Right ventricle myocardium inferior (tissue), 1 donor: ENCODE data around the gene LHX6. TPM values are rescaled to one million over a fixed set of nuclear protein-coding genes. Genes with fewer than 3 reads are reported as not detected.
A peak's percentile ranks its signal among the peaks of the same experiment; 100 is the strongest.

Experiments
- ATAC-seq: fragments of 200-7000 bp; cut with Tn5 transposase; one replicate; pipeline ENCODE4 v1.9.1; 2020; ENCODE audit warnings: mild to moderate bottlenecking, moderate library complexity
- DNase-seq: peaks from one replicate; pipeline ENCODE4 v3.0.0; 2021; ENCODE audit errors: missing footprints
- intact Hi-C: fragments of 100-400 bp; cut with DNase I; formaldehyde crosslinking; loops from one replicate; pipeline ENCODE4 v1.11.0; 2022
- long read RNA-seq: library from polyadenylated mRNA; unstranded; transcript quantifications from one replicate; pipeline ENCODE4 v2.0.0, GENCODE V29; 2021
- total RNA-seq: library from RNA; stranded (reverse); fragmentation: NEBNext Ultra II Directional; extraction: Animal tissue kit (Norgen Biotek cat#: 25700); gene quantifications from one replicate; pipeline ENCODE4 v1.2.1, GENCODE V29; 2021
- donor health status: DM: no; HTN: yes; CAD: no; lungs with severe emphysema.

The LHX6 gene
- total RNA-seq = 6.1 TPM
- long read RNA-seq, partial matches to known transcripts = 1 of 3 reads
- long read RNA-seq, other reads (novel, unspliced or antisense) = 1 of 3 reads

- DNase-seq (no peak), ATAC-seq (no peak)
- intact Hi-C loops = loop anchor here (5.0 to 10.0 kb wide), 2 partner anchors 102 to 116 kb away; no protein-coding TSS in a partner anchor
Observed at GRCh38 chr9:122228568-122229484, at the start of gene LHX6. Gene LHX6 (minus strand): TSS chr9:122228957. CDS start chr9:122228740, 217 bp downstream.

- ATAC-seq (no peak), DNase-seq (no peak)
- intact Hi-C loops = no loop called here
Observed at GRCh38 chr9:122277285-122277897, 48.6 kb upstream of the LHX6 start.

GRCh38 chr9:122276096-122276495 is 47.3 kb upstream of the LHX6 start:
- DNase-seq (no peak), ATAC-seq (no peak)
- intact Hi-C loops = no loop called here

GRCh38 chr9:122274055-122274454 is 45.3 kb upstream of the LHX6 start:
- no peak for ATAC-seq
- intact Hi-C loops = no loop called here
- DNase-seq = no peak

GRCh38 chr9:122268041-122268814 is 39.5 kb upstream of the LHX6 start:
- ATAC-seq = no peak
- intact Hi-C loops = loop anchor here (10.0 kb wide), 1 partner anchor 557 kb away; the partner anchor contains the start of gene PDCL
- DNase-seq = no peak

- DNase-seq = no peak
- intact Hi-C loops = loop anchor here (2.0 to 10.0 kb wide), 2 partner anchors 83 to 559 kb away; partner anchors contain the start of gene PDCL
- peak; percentile 2 for ATAC-seq
Observed at GRCh38 chr9:122265149-122265915, 36.6 kb upstream of the LHX6 start.

- DNase-seq (peak; percentile 97), ATAC-seq (peak; percentile 90)
- intact Hi-C loops = loop anchor here (2.0 to 10.0 kb wide), 3 partner anchors 84 to 560 kb away; partner anchors contain the start of genes MORN5, NDUFA8 and PDCL
Observed at GRCh38 chr9:122264360-122265148, 35.8 kb upstream of the LHX6 start, which contains the start of the genes MRRF and RBM18. Gene MRRF (plus strand): TSS chr9:122264882. CDS start chr9:122270892, 6,010 bp downstream. Gene RBM18 (minus strand): TSS chr9:122264840. CDS start chr9:122261492, 3,348 bp downstream.

GRCh38 chr9:122263699-122264349 is 35.1 kb upstream of the LHX6 start:
- ATAC-seq (no peak), DNase-seq (no peak)
- intact Hi-C loops = loop anchor here (2.0 to 10.0 kb wide), 3 partner anchors 85 to 561 kb away; partner anchors contain the start of genes MORN5, NDUFA8 and PDCL

GRCh38 chr9:122262073-122262472 is 33.3 kb upstream of the LHX6 start:
- DNase-seq = no peak
- no peak for ATAC-seq

GRCh38 chr9:122261469-122261881 is 32.7 kb upstream of the LHX6 start:
- ATAC-seq (peak; percentile 22), DNase-seq (no peak)
- intact Hi-C loops = loop anchor here (5.0 to 10.0 kb wide), 2 partner anchors 104 to 563 kb away; partner anchors contain the start of genes MORN5, NDUFA8 and PDCL

More at GRCh38 chr9:122262073-122262472, 33.3 kb upstream of the LHX6 start:
- intact Hi-C loops = loop anchor here (5.0 to 10.0 kb wide), 2 partner anchors 105 to 563 kb away; partner anchors contain the start of genes MORN5, NDUFA8 and PDCL

GRCh38 chr9:122258886-122259415 is 30.2 kb upstream of the LHX6 start:
- no peak for DNase-seq
- peak; percentile 56 for ATAC-seq
- intact Hi-C loops = no loop called here

GRCh38 chr9:122256206-122256605 is 27.4 kb upstream of the LHX6 start:
- DNase-seq = no peak
- intact Hi-C loops = no loop called here
- no peak for ATAC-seq

GRCh38 chr9:122254761-122255160 is 26.0 kb upstream of the LHX6 start:
- DNase-seq (no peak), ATAC-seq (no peak)
- intact Hi-C loops = loop anchor here (5.0 kb wide), 1 partner anchor 53 kb away; no protein-coding TSS in a partner anchor

GRCh38 chr9:122252796-122253195 is 24.0 kb upstream of the LHX6 start:
- DNase-seq = no peak
- intact Hi-C loops = loop anchor here (5.0 kb wide), 1 partner anchor 55 kb away; no protein-coding TSS in a partner anchor
- ATAC-seq = peak; percentile 37

- ATAC-seq (no peak), DNase-seq (no peak)
- intact Hi-C loops = loop anchor here (5.0 kb wide), 1 partner anchor 56 kb away; no protein-coding TSS in a partner anchor
Observed at GRCh38 chr9:122251351-122251750, 22.6 kb upstream of the LHX6 start.

- intact Hi-C loops = no loop called here
- DNase-seq (no peak), ATAC-seq (no peak)
Observed at GRCh38 chr9:122248448-122248865, 19.7 kb upstream of the LHX6 start.
